Uterus (tissue), 2 donors: ENCODE results near the gene FLT1.

ENCODE experiments used
- POLR2A ChIP-seq, 2 donors: fragments of 450-650 bp; IDR thresholded peaks; one replicate each; pipeline ENCODE4 v1.6.1; 2016; ENCODE audit warnings: antibody characterized with exemption in 2 of 2, mild to moderate bottlenecking in 1 of 2, moderate library complexity in 1 of 2
- TF ChIP-seq, protein P1 (sequence below), 4 experiments: fragments of 200-600 bp in 2 of 4; fragments of 450-650 bp in 2 of 4; sonication (generic) in 2 of 4; IDR thresholded peaks; one replicate each; pipeline ENCODE4 v1.5.1; 2016 to 2019; ENCODE audit warnings: antibody characterized with exemption in 4 of 4, mild to moderate bottlenecking in 2 of 4, moderate library complexity in 1 of 4

- TF ChIP-seq, protein P1, sequence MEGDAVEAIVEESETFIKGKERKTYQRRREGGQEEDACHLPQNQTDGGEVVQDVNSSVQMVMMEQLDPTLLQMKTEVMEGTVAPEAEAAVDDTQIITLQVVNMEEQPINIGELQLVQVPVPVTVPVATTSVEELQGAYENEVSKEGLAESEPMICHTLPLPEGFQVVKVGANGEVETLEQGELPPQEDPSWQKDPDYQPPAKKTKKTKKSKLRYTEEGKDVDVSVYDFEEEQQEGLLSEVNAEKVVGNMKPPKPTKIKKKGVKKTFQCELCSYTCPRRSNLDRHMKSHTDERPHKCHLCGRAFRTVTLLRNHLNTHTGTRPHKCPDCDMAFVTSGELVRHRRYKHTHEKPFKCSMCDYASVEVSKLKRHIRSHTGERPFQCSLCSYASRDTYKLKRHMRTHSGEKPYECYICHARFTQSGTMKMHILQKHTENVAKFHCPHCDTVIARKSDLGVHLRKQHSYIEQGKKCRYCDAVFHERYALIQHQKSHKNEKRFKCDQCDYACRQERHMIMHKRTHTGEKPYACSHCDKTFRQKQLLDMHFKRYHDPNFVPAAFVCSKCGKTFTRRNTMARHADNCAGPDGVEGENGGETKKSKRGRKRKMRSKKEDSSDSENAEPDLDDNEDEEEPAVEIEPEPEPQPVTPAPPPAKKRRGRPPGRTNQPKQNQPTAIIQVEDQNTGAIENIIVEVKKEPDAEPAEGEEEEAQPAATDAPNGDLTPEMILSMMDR (IDR thresholded peaks at IDR 0.05), result no peak
- TF ChIP-seq POLR2A (IDR thresholded peaks at IDR 0.05), result no peak
These were observed 4.7 kb upstream of the FLT1 start for GRCh38 chr13:28499609-28500008.
